GM19438 (cell line): ENCODE data around the gene TMPRSS7.

Experiments used
- ATAC-seq: cut with Tn5 transposase; IDR thresholded peaks from one replicate; pipeline ENCODE4 v1.9.1; 2021; ENCODE audit warnings: low read depth; ENCODE audit not compliant: unreplicated experiment

The TMPRSS7 gene

GRCh38 chr3:112034436-112034835 lies at the start of gene TMPRSS7:
Gene TMPRSS7, plus strand, starts transcription at chr3:112034736. Its CDS starts 110 bp downstream, at chr3:112034846.
- no peak for ATAC-seq

GRCh38 chr3:111986800-111987199 lies 47.7 kb upstream of the TMPRSS7 start:
- no peak for ATAC-seq

GRCh38 chr3:111989061-111989678 lies 45.4 kb upstream of the TMPRSS7 start:
- ATAC-seq, result peak; percentile 85

GRCh38 chr3:111993038-111993437 lies 41.5 kb upstream of the TMPRSS7 start:
- no peak for ATAC-seq

- peak; percentile 67 for ATAC-seq
Observed at GRCh38 chr3:111998636-111999483, 35.7 kb upstream of the TMPRSS7 start, which contains the start of gene TAGLN3. Gene TAGLN3, plus strand, starts transcription at chr3:111998922. Its CDS starts 501 bp downstream, at chr3:111999423.

GRCh38 chr3:111999484-112000324 lies 34.8 kb upstream of the TMPRSS7 start:
- no peak for ATAC-seq

GRCh38 chr3:112000367-112000771 lies 34.2 kb upstream of the TMPRSS7 start:
- ATAC-seq, result no peak

- no peak for ATAC-seq
Observed at GRCh38 chr3:112000966-112001365, 33.6 kb upstream of the TMPRSS7 start.

GRCh38 chr3:112001526-112001925 lies 33.0 kb upstream of the TMPRSS7 start:
- no peak for ATAC-seq

GRCh38 chr3:112002096-112002971 lies 32.2 kb upstream of the TMPRSS7 start:
- ATAC-seq, result no peak

GRCh38 chr3:112003321-112004080 lies 31.0 kb upstream of the TMPRSS7 start:
- ATAC-seq, result no peak

- no peak for ATAC-seq
Observed at GRCh38 chr3:112004187-112004586, 30.3 kb upstream of the TMPRSS7 start.

- no peak for ATAC-seq
Observed at GRCh38 chr3:112004669-112005068, 29.9 kb upstream of the TMPRSS7 start.

- ATAC-seq, result no peak
Observed at GRCh38 chr3:112005091-112005672, 29.4 kb upstream of the TMPRSS7 start.

GRCh38 chr3:112007633-112008032 lies 26.9 kb upstream of the TMPRSS7 start:
- no peak for ATAC-seq

- no peak for ATAC-seq
Observed at GRCh38 chr3:112009670-112010069, 24.9 kb upstream of the TMPRSS7 start.

GRCh38 chr3:112010636-112011035 lies 23.9 kb upstream of the TMPRSS7 start:
- ATAC-seq, result no peak

GRCh38 chr3:112011376-112011940 lies 23.1 kb upstream of the TMPRSS7 start:
- ATAC-seq, result no peak
